ENCODE data around the gene HTD2.

- TF ChIP-seq CTCF (IDR thresholded peaks at IDR 0.05; ENCODE audit: low read length) = no peak
- TF ChIP-seq EZH2 (optimal IDR thresholded peaks at IDR 0.05; ENCODE audit: low read depth, low read length) = no peak
- no peak for TF ChIP-seq EZH2phosphoT487 (IDR thresholded peaks at IDR 0.05; ENCODE audit: low read length)
These were observed 7.2 kb upstream of the HTD2 start for GRCh38 chr3:58299075-58299474.
